NB4 (cell line): ENCODE results near the gene KRT38.

Source experiments
- DNase-seq: peaks from one replicate; pipeline ENCODE4 v3.0.0; 2010; ENCODE audit warnings: low read depth
- H3K4me3 ChIP-seq: one replicate; pipeline ENCODE4 v1.5.1; 2011; ENCODE audit warnings: mild to moderate bottlenecking, low read depth, low read length, moderate library complexity
- CTCF ChIP-seq: IDR thresholded peaks from one replicate; pipeline ENCODE4 v1.5.1; 2012; ENCODE audit warnings: low read depth, low read length
- MAX ChIP-seq: IDR thresholded peaks from 2 replicates; pipeline ENCODE4 v1.6.1; 2011; ENCODE audit warnings: low read depth, low read length
- MYC ChIP-seq: IDR thresholded peaks from 2 replicates; pipeline ENCODE4 v1.6.1; 2011; ENCODE audit warnings: low read depth, low read length
- POLR2A ChIP-seq: IDR thresholded peaks from 2 replicates; pipeline ENCODE4 v1.6.1; 2011; ENCODE audit warnings: mild to moderate bottlenecking; ENCODE audit not compliant: insufficient read length; ENCODE audit errors: extremely low read depth

KRT38 gene

GRCh38 chr17:41394254-41394996 lies 46.4 kb downstream of the KRT38 start:
- TF ChIP-seq POLR2A (no peak), MAX (no peak), MYC (no peak), CTCF (no peak)
- no peak overlapping the region for H3K4me3 ChIP-seq
- DNase-seq, result no peak

- H3K4me3 ChIP-seq, result no peak overlapping the region
- TF ChIP-seq POLR2A, result no peak
- TF ChIP-seq MAX, result no peak
- TF ChIP-seq CTCF, result no peak
- no peak for TF ChIP-seq MYC
- DNase-seq, result no peak
Measured at GRCh38 chr17:41393826-41394225, 47.0 kb downstream of the KRT38 start.

- no peak for DNase-seq
- no peak overlapping the region for H3K4me3 ChIP-seq
- no peak for TF ChIP-seq POLR2A
- no peak for TF ChIP-seq MYC
- no peak for TF ChIP-seq CTCF
- TF ChIP-seq MAX, result no peak
Measured at GRCh38 chr17:41393294-41393693, 47.5 kb downstream of the KRT38 start.

GRCh38 chr17:41392278-41392677 lies 48.5 kb downstream of the KRT38 start:
- TF ChIP-seq MYC (no peak), POLR2A (no peak), CTCF (no peak), MAX (no peak)
- DNase-seq, result no peak
- H3K4me3 ChIP-seq, result no peak overlapping the region

GRCh38 chr17:41391535-41391934 lies 49.2 kb downstream of the KRT38 start:
- no peak overlapping the region for H3K4me3 ChIP-seq
- DNase-seq, result no peak
- no peak for TF ChIP-seq POLR2A
- TF ChIP-seq MAX, result no peak
- TF ChIP-seq MYC, result no peak
- TF ChIP-seq CTCF, result no peak
